GM19239 (cell line): ENCODE measurements around the gene CALML5.

ENCODE experiments used
- DNase-seq: peaks from one replicate; pipeline ENCODE4 v3.0.0; 2011; ENCODE audit warnings: low spot score; ENCODE audit not compliant: insufficient read length
- FAIRE-seq: peaks from 2 replicates; lab custom pipeline; 2011; peaks lifted over from hg19 to GRCh38; lab: Jason Lieb, UNC

The CALML5 gene

DNA sequence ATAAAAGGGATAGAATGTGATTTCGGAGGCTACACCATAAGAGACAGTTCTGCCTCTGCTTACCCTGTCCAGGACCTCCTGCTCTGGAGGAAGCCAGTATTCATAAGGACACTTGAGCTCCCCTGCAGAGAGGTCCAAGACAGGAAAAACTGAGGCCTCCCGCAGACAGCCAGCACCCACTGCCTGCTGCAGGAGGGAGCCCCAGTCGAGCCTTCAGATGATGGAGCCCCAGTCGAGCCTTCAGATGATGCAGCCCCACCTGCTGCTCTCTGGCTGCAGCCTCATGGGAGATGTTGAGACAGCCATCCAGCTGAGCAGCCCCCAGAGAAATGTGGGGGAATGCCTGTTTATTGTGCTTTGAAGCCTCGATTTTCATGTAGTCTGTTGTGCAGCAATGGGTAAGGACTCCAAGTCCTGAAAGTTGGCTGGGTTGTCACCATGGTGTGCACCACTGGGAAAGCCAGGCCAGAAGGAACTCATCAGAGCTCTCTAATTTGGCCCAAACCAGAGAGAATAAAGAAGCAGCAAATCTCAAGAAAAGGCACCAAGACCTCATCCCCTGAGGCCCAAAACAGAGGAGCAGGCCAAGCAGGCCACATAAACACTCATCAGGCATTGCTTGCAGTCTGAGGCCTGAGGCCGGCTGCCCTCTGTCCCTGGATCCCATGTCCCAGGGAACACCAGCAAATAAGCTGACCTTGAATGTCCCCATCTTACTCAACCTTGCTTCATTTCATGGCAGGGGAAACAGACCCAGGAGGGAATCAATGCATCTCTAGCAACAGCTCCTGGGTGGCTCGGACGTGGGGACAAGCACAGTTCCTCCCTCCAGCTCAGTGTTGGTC is 30.9 kb downstream of the CALML5 start:
- DNase-seq (no peak), FAIRE-seq (no peak)

GRCh38 chr10:5467634-5468255 is 31.6 kb downstream of the CALML5 start:
- no peak for DNase-seq
- no peak for FAIRE-seq

- no peak for FAIRE-seq
Measured at GRCh38 chr10:5467207-5467535, 32.2 kb downstream of the CALML5 start.

GRCh38 chr10:5466451-5467206 is 32.7 kb downstream of the CALML5 start:
- DNase-seq (no peak), FAIRE-seq (no peak)

More at GRCh38 chr10:5467207-5467535, 32.2 kb downstream of the CALML5 start:
- DNase-seq: no peak

- FAIRE-seq (no peak), DNase-seq (no peak)
Measured at GRCh38 chr10:5465976-5466450, 33.4 kb downstream of the CALML5 start.

GRCh38 chr10:5464546-5464945 is 34.8 kb downstream of the CALML5 start:
- DNase-seq (no peak), FAIRE-seq (no peak)

- DNase-seq (no peak), FAIRE-seq (no peak)
Measured at GRCh38 chr10:5462841-5463293, 36.5 kb downstream of the CALML5 start.

DNA sequence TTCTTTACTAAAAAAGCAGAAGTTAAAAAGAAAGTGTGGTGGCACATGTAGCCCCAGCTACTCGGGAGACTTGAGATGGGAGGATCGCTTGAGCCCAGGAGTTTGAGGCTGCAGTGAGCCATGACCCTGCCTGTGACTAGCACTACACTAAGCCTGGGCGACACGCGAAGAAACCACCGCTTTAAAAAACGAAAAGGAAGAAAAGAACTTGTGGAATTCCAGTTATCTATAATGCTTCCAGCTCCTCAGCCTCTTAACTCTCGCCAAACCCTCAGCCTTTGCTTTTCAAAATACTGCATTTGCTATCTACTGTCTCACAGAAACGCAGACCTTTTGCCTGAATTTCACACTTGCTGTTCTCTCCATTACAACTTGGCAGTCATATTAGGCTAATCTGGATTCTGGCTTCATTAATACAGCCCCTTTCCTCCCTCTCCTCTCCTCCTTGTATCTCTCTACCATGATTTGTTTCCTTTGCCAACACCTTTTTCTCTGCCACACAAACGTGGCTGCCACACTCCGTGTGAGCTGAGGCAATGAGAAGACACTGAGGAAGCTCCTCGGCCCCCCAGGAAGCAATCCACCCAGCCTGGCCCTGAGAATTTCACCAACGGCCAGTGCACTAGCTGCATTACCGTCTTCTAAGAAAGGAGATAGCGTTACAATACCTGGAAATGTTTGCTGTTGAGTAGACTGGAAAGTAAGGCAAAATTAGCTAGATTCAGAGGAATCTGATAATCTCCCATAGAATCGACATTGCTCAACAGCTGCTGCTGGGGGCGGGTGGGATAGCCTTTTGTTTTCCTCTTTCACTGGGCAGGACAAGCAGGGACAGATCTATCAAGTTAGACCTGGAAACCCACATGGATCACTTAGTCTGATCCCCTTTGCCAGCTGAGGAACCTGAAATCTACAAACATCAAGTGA is 37.2 kb downstream of the CALML5 start:
- DNase-seq: no peak
- no peak for FAIRE-seq

- DNase-seq: no peak
- FAIRE-seq: no peak
Measured at GRCh38 chr10:5461203-5461588, 38.2 kb downstream of the CALML5 start.

- no peak for DNase-seq
Measured at GRCh38 chr10:5460468-5461202, 38.7 kb downstream of the CALML5 start.

DNA sequence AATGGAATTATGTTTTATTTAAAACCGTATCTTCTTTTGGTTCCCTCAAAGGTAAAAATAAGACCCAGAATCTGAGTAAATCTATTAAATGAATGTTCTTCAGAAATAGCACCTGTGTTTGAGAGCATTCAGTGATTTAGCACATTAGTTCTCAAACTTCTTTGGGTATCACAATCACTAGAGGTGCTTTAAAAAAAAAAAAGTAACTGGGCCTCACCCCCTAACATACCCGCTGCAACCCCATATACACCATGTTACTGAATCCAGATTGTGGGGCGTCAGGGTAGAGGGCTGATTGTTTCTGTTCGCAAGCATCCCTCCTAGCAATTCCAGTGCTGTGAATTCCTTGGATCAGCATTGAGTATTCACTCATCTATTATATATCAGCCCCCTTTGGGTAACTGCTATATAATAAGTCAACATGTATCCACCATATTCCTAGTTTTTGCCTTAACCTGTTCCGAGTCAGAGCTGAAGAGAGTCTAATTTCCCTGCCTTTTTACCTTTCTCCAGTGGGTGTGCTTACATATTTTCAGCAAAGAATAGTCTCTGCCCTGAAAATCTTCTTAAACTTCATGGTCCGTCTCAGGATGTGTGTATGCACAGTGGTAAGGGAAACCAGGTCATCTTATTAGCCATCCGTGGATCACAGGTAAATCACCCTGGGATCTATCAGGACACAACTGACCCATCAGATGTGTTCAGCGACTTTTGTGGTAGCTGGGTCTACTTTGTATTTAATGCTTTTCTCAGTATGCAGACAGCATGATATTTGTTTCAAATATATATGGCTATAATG is 40.2 kb downstream of the CALML5 start:
- DNase-seq (no peak), FAIRE-seq (no peak)

More at GRCh38 chr10:5460468-5461202, 38.7 kb downstream of the CALML5 start:
- no peak for FAIRE-seq

- DNase-seq: no peak
- FAIRE-seq: no peak
Measured at GRCh38 chr10:5458425-5458824, 40.9 kb downstream of the CALML5 start.

- no peak for DNase-seq
- no peak for FAIRE-seq
Measured at GRCh38 chr10:5457741-5458140, 41.6 kb downstream of the CALML5 start.

- DNase-seq: no peak
- FAIRE-seq: peak; percentile 23
Measured at GRCh38 chr10:5456563-5456962, 42.8 kb downstream of the CALML5 start.

- DNase-seq (no peak), FAIRE-seq (no peak)
Measured at GRCh38 chr10:5453749-5454489, 45.5 kb downstream of the CALML5 start.

- DNase-seq: no peak
- no peak for FAIRE-seq
Measured at GRCh38 chr10:5450605-5451384, 48.6 kb downstream of the CALML5 start.

- FAIRE-seq (no peak), DNase-seq (no peak)
Measured at GRCh38 chr10:5449823-5450222, 49.5 kb downstream of the CALML5 start.
